ENCODE results near the gene NEDD4L. TPM values are rescaled to one million over a fixed set of nuclear protein-coding genes. Genes with fewer than 3 reads are reported as not detected.
A peak's percentile ranks its signal among the peaks of the same experiment; 100 is the strongest.

NEDD4L gene
- total RNA-seq, 1 donor = 31.5 TPM

GRCh38 chr18:58299936-58300335 lies 255.9 kb downstream of the NEDD4L start:
- no peak overlapping the region for H3K4me3 ChIP-seq (ENCODE audit: low read depth, low read length)
- no peak for TF ChIP-seq CTCF (IDR thresholded peaks at IDR 0.05; ENCODE audit: insufficient read depth, low read depth, low read length)
- peak; percentile 30 for DNase-seq (ENCODE audit: low read depth)

GRCh38 chr18:58300867-58301266 lies 256.8 kb downstream of the NEDD4L start:
- DNase-seq (ENCODE audit: low read depth) = no peak
- no peak overlapping the region for H3K4me3 ChIP-seq (ENCODE audit: low read depth, low read length)
- TF ChIP-seq CTCF (IDR thresholded peaks at IDR 0.05; ENCODE audit: insufficient read depth, low read depth, low read length) = no peak

- TF ChIP-seq CTCF (IDR thresholded peaks at IDR 0.05; ENCODE audit: insufficient read depth, low read depth, low read length) = no peak
- no peak for DNase-seq (ENCODE audit: low read depth)
- no peak overlapping the region for H3K4me3 ChIP-seq (ENCODE audit: low read depth, low read length)
Observed at GRCh38 chr18:58302811-58303210, 258.8 kb downstream of the NEDD4L start.

GRCh38 chr18:58303363-58303762 lies 259.3 kb downstream of the NEDD4L start:
- no peak for TF ChIP-seq CTCF (IDR thresholded peaks at IDR 0.05; ENCODE audit: insufficient read depth, low read depth, low read length)
- H3K4me3 ChIP-seq (ENCODE audit: low read depth, low read length) = no peak overlapping the region
- DNase-seq (ENCODE audit: low read depth) = no peak

GRCh38 chr18:58305792-58306191 lies 261.8 kb downstream of the NEDD4L start:
- no peak for TF ChIP-seq CTCF (IDR thresholded peaks at IDR 0.05; ENCODE audit: insufficient read depth, low read depth, low read length)
- DNase-seq (ENCODE audit: low read depth) = no peak
- no peak overlapping the region for H3K4me3 ChIP-seq (ENCODE audit: low read depth, low read length)

GRCh38 chr18:58307441-58307840 lies 263.4 kb downstream of the NEDD4L start:
- no peak for DNase-seq (ENCODE audit: low read depth)
- no peak overlapping the region for H3K4me3 ChIP-seq (ENCODE audit: low read depth, low read length)
- no peak for TF ChIP-seq CTCF (IDR thresholded peaks at IDR 0.05; ENCODE audit: insufficient read depth, low read depth, low read length)

- no peak for TF ChIP-seq CTCF (IDR thresholded peaks at IDR 0.05; ENCODE audit: insufficient read depth, low read depth, low read length)
- DNase-seq (ENCODE audit: low read depth) = no peak
- no peak overlapping the region for H3K4me3 ChIP-seq (ENCODE audit: low read depth, low read length)
Observed at GRCh38 chr18:58308463-58308862, 264.4 kb downstream of the NEDD4L start.

All from fibroblast of villous mesenchyme (primary cell).